Epidermal melanocyte (primary cell): ENCODE data around the gene MCC.

ENCODE experiments used
- DNase-seq: peaks from one replicate; pipeline ENCODE4 v3.0.0; 2011; ENCODE audit warnings: low spot score; ENCODE audit not compliant: insufficient read length

The MCC gene

DNA sequence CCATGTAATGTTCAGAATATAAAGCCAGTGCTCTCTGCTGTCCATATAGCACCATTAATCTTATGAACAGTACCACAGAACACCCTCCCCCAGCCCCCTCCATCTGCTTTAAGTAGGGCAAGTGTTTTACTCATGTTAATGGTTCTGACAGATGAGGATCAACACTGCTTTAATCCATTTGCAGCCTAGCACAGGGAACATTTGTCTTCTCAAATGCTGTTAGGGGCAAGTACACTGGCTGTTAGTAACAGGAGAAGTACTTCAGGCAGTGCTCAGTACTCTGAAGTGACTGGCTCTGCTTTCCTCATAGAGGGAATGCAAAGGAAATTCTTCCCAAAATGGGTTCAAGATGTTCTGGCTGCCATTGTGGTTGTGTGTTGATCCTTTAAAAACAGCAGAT is 309.1 kb downstream of the MCC start:
- DNase-seq = no peak

DNA sequence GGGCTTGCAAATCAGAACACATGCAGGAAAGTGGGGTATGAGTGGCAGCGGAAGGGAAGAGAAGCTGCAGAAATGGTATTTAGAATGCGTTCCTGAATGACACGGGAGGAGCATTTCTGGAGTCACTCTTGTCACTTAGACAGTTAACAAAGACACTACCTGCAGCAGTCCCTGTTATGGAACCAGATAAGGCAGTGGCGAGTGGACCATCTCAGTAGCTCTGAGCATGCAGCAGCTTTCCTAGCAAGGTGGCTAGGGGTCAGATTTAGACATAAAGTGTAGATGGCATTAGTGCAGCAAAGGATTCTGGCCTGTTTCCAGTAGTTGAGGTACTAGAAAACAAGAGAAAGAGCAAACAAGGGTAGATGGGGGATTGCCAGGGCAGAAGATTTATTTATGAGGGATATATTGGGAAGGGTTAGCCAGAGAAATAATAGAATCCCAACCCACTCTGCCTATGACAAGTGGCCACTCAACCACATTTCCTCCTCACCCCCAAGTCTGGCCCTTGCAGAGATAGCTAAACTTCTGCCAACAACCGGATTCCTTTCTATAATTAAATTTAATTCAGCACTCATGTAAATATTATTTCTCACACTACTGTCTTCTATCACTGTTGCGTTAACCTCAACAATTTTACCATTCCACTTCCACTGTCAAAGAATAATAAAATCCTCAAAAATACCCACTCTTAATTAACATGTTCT is 310.0 kb downstream of the MCC start:
- DNase-seq = no peak

DNA sequence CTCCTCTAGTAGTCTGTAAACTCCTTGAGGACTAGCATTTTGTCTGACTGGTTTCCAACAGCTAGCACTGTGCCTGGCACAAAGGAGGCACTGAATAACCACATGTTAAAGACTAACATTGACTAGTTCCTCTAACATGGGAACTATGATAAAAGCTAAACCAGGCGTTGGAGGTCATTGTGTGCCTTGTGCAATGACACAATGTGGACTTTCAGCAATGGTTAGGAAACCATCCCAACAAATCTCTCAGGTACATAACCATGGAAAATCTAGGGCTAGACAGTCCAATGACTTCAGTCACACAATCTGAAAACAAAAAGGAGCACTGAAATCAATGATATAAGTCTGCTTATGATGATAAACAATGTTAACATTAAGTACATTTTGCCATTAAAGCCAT is 311.0 kb downstream of the MCC start:
- no peak for DNase-seq

DNA sequence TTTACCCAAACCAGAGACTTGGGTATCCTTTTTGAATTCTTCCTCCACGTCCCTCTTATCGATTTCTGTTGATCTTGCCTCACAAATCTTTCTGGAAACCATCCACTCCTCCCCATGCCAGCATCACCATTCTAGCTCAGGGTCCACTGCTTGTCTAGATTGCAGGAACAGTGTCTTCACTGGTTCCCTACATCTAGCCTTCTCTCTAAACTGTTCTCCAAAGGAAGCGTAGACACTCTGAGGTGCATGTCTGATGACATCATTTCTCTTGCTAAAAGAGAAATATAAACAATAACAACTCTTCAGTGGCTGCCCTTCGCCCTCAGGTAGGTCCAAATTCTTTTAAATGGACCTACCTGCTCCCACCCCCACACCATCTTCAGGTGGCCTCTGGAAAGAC is 311.5 kb downstream of the MCC start:
- DNase-seq = no peak

DNA sequence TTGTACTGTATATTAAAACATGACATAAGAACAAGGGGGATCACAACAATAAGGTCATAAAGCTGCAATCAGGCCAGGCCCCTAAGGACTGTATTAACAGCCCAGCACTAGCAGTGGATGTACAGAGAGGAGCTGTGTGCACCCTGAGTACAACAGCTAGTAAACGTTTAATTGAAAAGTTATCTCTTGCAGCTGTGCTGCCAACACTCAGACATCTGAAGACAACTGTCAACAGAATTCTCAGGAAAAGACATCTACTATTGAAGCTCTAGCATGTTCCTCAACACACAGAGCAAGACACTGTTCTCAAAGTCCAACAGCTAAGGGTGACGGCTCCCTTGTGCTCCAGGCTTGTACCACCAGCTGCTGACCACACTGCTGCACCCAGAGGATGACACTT is 312.1 kb downstream of the MCC start:
- DNase-seq = no peak

DNA sequence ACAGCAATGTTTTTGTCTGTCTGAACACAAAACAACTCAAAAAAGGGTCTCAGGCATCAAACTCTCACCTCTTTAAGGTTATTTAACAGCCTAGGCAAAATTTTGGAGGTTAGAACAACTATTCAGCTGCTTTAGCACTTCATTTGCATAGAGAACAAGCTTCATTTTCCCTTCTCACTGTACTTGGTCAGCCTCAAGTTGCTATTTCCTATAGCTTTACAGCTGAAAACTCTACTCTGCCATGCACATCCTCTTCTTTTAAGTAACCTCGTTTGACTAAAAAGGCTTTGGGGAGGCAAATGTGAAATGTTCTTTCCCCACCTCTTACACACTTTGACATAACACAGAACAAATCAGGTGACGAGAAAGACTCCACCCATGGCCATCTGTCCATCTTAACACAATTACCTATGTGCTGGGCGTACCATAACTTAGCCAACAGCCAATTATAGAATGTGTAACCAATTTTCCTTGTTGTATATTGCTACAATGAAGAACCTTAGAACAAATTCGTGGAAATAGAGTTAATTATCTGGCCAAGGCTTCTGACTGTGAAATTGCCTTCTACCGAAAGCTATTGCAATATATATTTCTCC is 315.9 kb downstream of the MCC start:
- no peak for DNase-seq

DNA sequence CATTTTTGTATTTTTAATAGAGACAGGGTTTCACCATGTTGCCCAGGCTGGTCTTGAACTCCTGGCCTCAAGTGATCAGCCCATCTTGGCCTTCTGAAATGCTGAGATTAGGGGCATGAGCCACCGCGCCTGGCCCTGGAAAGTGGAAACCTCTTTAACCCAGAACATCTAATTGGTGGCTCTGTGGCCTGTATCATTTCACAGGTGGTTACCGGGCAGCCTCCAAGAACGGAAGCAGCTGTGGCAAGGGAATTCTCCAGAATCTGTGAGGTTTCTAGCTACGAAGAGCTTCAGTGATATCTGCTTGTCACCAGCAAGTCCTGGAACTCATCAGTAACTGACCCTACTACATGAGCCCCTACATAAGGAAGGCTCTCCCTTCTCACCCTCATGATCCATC is 316.7 kb downstream of the MCC start:
- no peak for DNase-seq

DNA sequence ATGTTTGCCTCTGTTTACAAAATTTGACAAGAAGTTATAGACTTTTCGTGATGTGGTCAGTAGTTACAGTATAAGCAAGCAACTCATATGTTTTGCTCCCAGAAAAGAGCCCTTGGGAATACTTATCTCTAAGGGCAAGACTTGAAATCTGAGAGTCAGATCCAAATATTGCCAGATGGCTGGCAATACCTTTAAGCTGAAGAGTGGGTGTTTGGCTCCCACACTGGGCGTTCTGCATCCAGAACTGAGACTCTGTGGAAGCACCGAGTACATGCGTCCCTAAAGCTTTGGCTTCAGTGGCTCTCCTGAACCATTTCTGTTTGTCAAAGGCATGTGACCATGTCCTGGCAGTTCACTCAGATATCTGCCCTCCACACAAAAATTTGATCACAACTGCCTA is 317.5 kb downstream of the MCC start:
- DNase-seq = no peak

DNA sequence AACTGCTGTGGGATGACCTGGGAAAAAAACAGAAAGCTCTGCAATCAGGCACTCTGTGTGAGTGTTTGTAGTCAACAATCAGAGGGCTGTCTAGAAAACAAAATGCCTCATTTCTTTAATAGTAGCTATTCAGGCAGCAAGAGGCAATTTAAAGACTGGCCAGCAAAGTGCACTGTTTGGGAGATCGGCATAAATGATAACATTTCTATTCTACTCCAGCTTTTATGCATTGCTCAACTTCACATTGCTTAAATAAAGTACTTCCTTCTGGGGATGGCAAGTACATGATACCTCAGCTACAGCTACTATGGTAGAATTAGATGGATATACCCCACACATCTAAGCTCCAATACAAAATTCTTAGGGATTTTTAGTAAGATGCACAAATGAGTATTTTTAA is 318.5 kb downstream of the MCC start:
- DNase-seq = no peak

DNA sequence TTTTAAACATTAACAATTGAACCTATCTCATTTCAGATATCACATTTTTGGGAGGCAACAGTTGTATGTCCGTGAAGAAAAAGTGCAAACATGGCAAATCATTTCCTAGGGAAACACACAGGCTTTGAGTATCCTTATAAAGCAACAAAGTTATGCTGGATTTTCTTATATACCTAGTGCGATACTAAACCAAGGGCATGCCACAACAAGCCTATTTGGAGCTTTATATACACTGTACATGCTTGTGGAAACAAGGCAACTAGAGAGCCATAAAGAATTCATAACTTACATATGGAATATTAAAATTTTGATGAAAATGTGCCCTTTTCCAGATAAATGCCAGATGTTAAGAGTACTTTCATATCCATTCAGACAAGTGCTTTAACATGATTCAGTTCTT is 320.3 kb downstream of the MCC start:
- DNase-seq = no peak

DNA sequence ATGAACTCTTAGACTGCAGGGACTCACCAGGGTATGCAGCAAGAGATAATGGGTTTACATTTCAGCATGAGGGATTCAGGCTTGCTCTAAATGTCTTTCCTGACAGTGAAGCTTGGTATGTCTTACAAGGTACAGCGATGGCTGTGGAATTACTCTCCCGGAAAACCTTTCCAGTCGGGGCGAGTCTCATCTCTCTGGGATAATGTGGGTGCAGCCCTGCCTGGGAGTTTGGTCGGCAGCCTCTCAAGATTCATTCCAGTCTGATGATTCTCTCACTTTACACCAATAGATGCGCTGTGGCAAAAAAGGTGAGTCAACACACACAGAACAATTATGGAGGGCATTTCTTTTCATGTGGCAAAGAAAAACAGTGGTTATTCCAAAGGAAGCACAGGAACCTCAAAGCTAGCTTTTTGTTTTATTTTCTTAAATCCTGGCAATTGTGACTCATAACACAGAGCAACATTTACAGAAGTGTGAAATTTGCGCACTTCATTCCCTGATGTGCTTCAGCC is 321.3 kb downstream of the MCC start:
- DNase-seq = no peak

DNA sequence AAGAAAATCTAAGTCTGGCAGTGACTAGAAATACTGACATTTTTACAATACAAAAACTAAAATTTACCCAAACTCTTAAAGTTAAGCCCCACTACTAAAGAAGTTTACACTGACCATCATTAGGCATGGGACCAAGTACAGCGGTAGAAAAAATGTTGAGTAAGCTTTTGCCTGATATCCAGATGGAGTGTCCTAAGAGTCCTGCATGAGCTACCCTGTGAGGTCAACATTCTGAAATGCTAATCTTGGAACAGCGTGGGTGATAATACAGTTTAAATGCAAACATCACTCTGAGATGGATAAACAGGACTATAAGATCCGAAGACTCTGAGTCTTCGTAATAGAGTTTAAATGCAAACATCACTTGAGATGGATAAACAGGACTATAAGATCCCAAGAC is 322.0 kb downstream of the MCC start:
- no peak for DNase-seq

DNA sequence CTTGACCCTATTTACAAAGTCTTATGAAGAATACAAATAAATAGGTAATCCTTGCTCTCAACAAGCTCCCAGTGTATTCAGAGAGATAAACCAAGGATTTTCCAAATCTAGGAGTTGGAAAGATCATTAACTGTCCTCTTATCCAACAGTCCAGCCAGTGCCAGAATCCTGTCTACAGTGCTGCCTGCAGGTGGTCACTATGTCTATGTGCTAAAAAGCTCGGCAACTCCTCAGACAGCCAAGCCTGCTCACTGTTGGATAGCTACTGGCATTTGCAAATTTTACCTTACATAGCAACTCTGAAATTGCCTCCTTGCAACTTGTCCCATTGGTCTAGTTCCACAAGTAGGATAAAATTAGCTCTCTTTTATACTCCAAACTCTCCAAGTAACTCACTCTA is 324.2 kb downstream of the MCC start:
- DNase-seq = no peak

DNA sequence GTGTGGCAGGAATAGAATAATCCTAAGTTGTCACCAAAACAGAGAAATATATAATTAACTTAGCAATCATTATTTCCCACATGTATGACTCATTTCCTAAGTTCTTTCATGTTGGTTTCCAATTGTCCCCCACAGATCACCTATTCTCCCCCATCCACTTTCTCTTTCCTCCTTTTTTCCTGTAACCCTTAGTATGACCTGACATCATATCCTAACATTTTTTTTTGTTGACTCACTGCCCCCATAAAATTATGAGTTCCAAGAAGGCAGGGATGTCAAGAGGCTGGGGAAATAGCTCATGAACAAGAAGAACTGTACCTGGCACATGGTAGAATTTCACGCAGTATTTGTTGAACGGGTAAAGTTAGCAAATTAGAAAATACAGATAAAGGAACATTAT is 324.9 kb downstream of the MCC start:
- no peak for DNase-seq

DNA sequence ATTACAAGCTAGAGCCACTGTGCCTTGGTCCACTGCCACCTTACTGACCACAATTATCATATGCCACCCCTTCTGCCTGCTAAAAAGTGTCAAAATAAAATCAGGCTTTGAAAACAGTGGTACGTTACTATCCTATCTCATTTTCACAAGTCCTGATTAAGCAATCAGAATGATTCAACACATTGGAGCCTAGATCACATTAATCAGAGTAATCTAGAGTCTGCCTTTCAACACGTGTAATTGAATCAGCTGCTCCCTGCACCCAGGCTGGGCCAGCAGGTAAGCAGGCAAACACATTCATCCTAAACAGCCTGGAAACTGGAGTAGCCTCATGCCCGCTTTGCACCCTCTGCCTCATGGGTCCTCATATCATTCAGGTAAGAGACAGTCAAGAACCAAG is 325.5 kb downstream of the MCC start:
- no peak for DNase-seq

DNA sequence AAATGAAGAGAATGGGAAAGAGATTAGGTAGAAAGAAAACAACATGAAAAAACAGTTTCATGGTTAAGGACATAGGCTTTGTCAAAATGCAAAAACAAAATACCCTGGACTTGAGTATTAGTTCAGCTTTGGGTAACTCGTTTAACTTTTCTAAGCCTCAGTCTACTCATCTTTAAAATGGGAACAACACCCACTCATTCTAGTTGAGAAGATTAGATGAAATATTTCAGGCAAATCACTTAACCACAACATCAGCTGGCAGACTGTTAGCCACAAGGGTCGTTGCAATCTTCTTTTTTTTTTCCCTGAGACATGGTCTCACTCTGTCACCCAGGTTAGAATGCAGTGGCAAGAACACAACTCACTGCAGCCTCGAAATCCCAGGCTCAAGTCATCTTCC is 326.0 kb downstream of the MCC start:
- DNase-seq = no peak

DNA sequence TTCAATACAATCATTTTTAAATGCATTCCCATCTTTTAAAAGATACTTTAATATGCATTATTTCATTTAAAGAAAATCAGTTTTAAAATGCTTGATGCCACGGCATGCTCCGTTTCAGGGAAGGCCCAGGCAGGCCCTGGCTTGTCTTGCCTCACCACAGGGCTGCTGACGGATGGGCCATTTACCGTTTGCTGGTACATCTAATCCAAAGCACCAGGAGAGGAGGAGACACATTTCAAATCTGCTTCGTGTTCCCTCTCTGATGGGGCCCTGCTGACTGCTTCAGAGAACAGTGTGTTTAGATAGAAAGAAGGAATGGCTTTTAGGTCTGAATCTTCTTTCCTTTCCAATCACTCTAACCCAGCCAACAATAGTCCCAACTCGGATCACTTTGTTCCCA is 326.4 kb downstream of the MCC start:
- no peak for DNase-seq

DNA sequence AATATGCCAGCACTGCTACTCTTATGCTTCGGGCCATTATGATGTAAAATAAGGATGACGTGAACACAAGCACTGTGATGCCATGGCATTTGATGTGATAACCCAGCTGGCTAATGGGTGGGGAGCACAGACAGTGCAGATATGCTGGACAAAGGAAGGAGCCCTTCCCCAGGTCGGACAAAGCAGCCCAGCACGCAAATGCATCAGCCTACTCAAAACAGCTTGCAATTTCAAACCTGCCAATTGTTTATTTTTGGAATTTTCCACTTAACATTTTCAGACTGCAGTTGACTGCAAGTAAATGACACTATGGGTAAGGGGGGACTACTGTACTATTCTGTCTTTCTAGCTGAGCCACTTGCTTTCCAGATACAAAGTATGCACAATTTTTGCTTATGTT is 330.4 kb downstream of the MCC start:
- no peak for DNase-seq

DNA sequence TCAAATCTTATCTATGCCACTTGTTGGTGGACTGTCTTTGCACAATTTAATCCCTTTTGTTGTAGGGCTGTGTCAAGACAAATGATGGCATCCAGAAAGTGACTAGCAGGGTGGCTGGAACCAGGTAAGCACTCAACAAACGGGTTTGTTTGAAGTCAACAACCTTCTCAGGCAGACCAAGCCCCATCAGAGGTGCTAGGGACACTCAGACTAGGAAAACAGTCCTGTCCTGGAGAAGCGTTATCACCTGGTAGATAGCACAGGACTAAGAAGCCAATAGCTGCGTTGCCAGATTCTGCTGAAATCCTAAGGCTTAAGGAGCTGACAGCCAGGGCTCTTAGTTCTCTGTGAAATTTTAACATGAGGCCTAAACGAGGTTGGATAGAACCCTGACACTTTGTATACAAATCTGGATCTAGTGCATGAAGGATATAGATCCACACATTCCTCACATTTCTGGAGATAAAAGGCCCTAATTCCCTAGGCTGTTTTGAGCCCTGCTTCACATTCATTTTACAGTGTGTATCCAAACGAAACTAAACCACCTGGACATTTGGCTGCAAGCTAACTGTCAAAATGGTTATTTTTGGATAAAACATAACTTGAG is 331.9 kb downstream of the MCC start:
- DNase-seq = no peak

DNA sequence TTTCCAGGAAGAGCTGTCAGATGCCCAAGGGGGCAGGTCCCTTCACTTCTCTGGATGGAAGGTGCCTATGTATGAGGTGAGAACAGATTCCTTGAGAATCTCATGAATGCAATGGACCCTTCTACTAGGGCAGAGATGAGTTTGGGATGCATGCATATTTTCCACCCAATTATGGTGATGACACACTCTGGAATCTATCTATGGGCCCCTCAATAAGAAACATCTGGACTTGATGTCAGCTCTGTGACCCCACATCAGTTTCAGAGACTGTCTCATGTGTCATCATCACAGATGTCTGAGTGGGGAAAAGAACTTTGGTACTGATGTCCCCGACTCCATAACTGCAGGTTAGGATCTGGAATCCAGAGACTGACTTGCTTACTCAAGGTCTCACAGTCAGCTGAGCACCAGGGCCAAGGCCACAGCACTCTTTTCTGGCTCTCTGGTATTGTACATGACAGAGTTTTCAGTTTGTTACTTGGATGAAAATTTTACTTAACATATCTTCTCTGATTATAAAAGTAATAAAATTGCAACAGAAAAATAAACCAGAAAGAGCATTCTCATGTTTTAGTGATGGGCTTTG is 334.6 kb downstream of the MCC start:
- no peak for DNase-seq

DNA sequence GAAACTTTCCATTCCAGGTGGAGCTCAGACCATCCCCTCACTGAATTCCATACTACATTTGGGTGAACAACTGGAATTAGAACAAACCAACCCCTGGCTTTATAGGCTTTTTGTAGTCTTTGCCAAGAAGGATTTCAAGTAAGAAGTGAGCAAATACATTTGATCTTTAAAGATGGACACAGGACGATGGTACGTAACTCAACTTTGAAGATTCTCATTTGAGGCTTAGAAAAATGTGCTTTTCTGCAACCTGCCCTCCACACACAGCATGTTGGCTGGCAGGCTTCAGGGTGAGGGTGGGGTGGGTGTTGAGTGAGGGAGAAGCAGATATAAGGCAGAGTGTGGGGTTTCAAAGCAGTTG is 335.9 kb downstream of the MCC start:
- DNase-seq = no peak

DNA sequence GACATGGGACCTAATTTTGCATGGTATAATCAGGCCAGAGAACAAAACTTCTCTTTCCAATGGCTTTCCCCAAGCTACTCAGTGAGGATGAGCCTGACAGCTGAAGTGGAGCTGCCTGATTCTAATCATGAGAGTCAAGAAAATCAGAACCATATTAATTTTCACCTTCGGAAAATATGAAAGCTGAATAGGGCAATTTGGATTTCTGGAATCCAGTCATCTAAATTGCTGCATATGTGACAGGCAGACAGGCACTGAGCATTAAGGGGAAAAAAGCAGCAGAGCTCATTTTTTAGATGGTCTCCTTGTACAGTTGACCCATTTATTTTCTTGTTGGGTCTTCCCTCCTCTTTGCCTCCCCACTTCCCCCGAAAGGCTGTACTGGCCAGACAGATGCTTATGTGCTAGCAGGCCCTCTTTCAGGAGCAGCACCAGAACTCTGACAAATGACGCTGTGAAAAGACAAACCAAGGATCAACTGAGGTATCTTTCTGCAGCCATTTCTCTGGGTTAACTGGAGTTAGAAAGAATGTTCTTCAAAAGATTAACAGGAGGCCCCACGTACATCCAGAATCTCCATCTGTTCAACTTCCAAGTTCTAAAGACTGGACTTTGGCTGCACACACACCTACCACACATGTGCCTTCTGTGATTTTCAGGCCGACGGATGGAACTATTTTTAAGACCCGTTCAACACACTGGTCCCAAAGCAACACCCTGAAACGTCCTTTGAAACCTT is 336.4 kb downstream of the MCC start:
- no peak for DNase-seq
